SK-MEL-5 (cell line): ENCODE data around the gene PEX7. TPM values are rescaled to one million over a fixed set of nuclear protein-coding genes. Genes with fewer than 3 reads are reported as not detected.
A peak's percentile ranks its signal among the peaks of the same experiment; 100 is the strongest.
"Not testable (repeated sequence)": the region's sequence is repeated elsewhere in the genome, so short reads cannot be mapped to it uniquely, and the experiment has no call there.

ENCODE experiments used
- DNase-seq: peaks from one replicate; pipeline ENCODE4 v3.0.0-alpha.2; 2016; ENCODE audit warnings: low read depth, low spot score
- in situ Hi-C: cut with HindIII; loops from 2 replicates; pipeline ENCODE4 v1.10.0; 2016; ENCODE audit warnings: low sequenced_read_pairs, high pct_unique_total_duplicates, low pct_unique_long_range_greater_than_20kb
- total RNA-seq: library from RNA; depleted of rRNA; stranded (reverse); fragments of >200 nt; shearing (Covaris generic); gene quantifications from 2 replicates; pipeline ENCODE4 v1.2.3, GENCODE V29; 2014

The PEX7 gene
- total RNA-seq, 1 experiment from 2014 or later, result 9.6 TPM

DNA sequence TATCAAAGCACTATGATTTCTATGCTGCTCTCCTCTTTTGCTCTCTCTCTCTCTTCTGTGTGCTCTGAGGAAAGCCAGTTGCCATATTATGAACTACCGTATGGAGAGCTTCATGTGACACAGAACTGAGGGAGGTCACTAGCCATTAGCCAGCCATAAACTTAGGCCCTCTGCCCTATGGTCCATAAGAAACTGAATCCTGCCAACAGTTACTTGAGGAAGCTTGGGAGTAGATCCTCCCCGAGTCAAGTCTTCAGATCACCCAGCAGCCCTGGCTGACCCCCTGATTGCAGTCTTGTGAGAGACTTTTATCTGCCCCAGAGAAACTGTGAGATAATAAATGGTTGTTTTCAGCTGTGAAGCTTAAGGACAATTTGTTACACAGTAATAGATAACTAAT, 5.7 kb upstream of the PEX7 start:
- in situ Hi-C loops, result no loop called here

GRCh38 chr6:136820561-136820960, 1.8 kb upstream of the PEX7 start:
- no peak for DNase-seq
- in situ Hi-C loops, result no loop called here

More for the DNA sequence above, 5.7 kb upstream of the PEX7 start:
- DNase-seq, result no peak

DNA sequence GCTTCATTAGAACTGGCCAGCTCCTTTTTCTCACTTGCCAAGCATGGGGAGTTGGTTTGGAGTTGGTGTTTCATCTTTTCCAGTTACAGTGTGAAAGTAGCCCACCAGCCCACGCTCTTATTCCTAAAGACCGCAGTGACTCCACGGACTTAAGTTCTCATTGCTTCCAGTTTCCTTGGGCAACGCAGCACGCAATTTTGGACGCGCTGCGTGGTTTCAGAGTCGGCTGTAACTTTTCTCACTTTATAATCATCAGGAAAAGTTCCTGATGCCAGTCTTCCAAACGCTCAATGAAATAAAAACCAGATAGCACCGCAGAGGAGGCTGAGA, 381 bp upstream of the PEX7 start:
- DNase-seq, result no peak
- in situ Hi-C loops, result no loop called here

DNA sequence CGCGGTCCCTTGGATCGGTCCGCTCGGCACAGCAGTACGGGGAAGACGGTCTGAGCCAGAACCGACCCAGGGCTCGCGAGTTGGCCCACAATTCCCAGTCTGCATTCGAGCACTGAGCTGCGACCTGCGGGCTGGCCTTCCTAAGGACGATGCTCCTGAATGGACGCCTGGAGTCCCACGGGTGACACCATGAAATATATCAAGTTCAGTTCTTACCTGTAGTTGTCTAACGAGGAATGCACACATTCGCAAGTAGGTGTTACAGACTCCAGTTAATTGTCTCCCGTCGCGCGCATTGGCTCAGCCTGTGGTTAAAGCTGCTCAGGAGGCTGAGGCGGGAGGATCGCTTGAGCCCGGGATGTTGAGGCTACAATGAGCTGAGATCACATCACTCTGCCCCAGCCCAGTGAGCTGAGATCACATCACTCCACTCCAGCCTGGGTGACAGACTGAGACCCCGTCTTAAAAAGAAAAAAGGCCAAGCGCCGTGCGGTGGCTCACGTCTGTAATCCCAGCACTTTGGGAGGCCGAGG, 802 bp downstream of the PEX7 start:
- DNase-seq, result no peak
- in situ Hi-C loops, result no loop called here

DNA sequence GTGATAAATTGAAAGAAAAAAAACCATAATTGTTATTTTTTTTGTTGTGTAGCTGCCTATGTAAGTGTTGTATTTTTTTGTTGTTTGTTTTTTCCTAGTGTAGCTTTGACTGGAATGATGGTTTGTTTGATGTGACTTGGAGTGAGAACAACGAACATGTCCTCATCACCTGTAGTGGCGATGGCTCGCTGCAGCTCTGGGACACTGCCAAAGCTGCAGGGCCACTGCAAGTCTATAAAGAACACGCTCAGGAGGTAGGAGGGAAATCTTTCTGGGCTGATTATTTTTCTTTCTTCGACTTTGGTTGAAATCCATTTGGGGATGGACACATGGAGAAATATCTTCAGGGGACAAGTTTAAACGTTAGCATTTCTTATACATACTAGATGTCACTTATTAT, 3.8 kb downstream of the PEX7 start:
- in situ Hi-C loops, result no loop called here
- DNase-seq, result no peak

- in situ Hi-C loops, result no loop called here
These were observed 9.6 kb downstream of the PEX7 start for GRCh38 chr6:136831873-136832562.

GRCh38 chr6:136840276-136841001, 18.0 kb downstream of the PEX7 start:
- DNase-seq, result no peak
- in situ Hi-C loops, result no loop called here

More at GRCh38 chr6:136831873-136832562, 9.6 kb downstream of the PEX7 start:
- DNase-seq, result no peak

DNA sequence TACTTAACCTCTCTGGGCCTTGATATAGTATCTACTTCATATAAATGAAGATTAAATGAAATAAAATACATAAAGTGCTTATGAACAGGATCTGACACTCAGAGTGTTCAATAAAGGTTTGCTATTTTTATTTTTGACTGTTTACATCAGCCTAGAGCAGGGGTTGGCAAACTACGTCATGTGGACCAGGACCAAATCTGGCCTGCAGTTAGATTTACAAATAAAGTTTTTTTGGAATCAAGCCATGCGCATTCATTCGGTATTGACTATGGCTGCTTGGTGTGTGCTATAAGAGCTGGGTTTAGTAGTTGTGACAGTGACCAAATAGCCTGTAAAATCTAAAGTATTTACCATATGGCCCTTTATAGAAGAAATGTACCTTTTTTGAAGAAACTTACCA, 20.8 kb downstream of the PEX7 start:
- DNase-seq, result no peak
- in situ Hi-C loops, result no loop called here

GRCh38 chr6:136846046-136846445, 23.7 kb downstream of the PEX7 start:
- DNase-seq, result peak; percentile 52
- in situ Hi-C loops, result no loop called here

GRCh38 chr6:136846477-136846876, 24.1 kb downstream of the PEX7 start:
- in situ Hi-C loops, DNase-seq: not testable (repeated sequence)

DNA sequence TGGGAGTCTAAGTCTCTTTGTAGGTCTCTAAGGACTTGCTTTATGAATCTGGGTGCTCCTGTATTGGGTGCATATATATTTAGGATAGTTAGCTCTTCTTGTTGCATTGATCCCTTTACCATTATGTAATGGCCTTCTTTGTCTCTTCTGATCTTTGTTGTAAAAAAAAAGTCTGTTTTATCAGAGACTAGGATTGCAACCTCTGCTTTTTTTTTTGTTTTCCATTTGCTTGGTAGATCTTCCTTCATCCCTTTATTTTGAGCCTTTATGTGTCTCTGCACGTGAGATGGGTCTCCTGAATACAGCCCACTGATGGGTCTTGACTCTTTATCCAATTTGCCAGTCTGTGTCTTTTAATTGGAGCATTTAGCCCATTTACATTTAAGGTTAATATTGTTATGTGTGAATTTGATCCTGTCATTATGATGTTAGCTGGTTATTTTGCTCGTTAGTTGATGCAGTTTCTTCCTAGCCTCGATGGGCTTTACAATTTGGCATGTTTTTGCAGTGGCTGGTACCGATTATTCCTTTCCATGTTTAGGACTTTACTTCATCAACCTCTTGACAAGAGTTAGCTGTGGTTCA, 27.7 kb downstream of the PEX7 start:
- in situ Hi-C loops, result not testable (repeated sequence)
- DNase-seq, result peak; percentile 79

DNA sequence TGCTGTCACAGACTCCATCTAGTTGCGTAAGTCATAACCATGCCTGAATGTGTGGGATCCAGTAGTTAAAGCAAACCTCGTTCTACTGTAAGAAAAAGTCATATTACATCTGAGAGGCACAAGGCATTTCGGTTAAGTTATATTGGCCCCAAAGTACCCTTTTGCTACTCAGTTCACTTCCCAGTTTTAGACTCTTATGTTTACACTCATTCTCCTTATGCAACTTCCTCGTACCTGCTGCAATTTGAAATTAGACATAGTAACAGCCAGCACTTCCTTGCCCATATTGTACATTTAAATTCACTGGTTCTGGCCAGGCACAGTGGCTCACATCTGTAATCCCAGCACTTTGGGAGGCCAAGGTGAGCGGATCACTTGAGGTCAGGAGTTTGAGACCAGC, 37.0 kb downstream of the PEX7 start:
- DNase-seq, result no peak
- in situ Hi-C loops, result no loop called here

- no peak for DNase-seq
- in situ Hi-C loops, result no loop called here
These were observed 37.7 kb downstream of the PEX7 start for GRCh38 chr6:136860043-136860442.

DNA sequence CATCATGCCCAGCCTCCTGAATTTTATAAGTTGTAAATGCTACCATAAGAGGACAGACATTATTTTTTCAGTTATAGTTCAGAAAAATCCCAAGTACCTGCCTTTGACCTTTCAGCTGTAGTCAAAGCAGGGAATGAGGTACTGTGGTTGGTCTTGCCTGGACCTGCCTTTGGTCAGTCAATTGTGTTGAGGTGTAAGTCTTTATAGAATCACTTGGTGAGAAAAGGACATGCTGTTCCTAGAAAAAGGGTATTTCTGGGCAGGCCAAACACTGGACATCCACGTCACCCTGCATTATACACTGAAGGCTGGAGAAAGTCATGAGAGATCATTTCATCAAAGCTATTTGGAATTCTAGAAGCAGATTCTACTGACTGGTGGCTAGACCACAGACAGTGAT, 40.3 kb downstream of the PEX7 start:
- DNase-seq, result no peak
- in situ Hi-C loops, result no loop called here

DNA sequence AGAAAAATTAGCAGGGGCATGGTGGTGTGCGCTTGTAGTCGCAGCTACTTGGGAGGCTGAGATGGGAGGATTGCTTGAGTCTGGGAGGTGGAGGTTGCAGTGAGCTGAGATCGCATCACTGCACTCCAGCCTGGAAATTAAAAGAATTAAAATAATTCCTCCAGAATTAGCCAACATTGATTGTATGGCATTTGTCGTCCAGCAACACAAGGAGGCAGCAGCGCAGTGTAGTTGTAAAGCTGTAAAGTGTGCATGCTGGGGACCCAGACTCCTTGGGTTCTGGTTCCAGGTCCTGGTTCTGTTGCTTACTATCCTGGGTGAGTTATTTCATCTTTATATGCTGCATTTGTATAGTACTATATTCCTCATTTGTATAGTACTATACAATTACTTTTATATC, 41.4 kb downstream of the PEX7 start:
- DNase-seq, result no peak
- in situ Hi-C loops, result no loop called here

DNA sequence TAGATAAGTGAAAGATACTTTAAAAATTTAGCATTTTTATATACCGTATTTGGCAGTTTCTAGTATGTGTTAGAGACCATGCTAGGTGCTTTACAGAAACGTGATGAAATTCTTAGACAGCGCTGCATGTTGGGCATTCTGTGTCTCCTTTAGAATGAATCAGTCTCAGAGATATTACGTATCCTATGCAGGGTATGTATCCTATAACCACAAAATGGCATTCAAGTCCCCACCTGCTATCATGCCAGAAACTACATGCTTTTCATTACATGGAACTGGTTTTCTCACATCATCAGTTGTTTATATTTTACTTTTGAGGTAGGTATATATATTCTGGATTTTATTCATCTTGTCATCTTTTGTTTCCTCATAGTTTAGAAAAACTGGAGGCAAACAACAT, 42.3 kb downstream of the PEX7 start:
- in situ Hi-C loops, result no loop called here
- no peak for DNase-seq

DNA sequence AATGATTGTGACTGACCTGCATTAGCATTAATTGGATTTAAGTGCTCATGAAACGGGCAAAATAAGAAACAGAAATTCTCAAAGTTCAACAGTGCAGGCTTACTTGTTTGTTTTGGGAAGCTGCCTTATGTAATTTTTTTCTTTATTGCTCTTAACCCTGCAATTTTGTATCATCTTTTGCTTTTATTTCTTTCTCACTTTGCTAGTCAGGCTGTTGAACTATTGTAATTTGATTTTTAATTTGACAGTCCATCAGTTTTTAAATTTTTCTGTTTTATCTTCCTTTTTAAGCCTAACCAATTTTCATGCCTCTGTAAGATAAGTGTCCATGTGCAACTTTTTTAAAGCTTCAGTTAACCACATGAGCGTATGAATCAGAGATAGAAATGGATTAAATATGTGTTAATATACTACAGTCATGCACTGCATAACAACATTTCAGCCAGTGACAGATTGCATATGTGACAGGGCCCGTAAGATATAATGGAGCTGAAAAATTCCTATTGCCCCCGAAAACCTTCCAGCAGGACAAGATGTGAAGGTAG, 44.6 kb downstream of the PEX7 start:
- no peak for DNase-seq
- in situ Hi-C loops, result no loop called here

DNA sequence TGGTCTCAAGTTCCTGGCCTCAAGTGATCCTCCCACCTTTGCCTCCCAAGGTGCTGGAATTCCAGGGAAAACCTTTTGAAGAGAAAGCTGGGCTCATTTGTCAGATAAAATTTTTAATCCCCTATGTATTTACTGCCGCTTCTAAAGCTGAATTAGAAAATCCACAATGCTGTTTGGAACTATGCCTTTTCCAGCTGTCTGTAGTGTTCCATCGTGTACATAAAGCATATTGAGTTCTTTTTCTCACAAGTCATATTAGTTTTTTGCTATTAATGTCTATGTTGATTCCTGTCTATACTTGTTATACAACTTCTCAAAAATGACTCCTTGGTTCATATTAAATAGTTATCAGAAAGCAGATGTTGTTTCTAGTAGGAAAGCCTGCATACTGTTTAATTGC, 47.1 kb downstream of the PEX7 start:
- in situ Hi-C loops, result no loop called here
- no peak for DNase-seq

GRCh38 chr6:136873748-136874147, 51.4 kb downstream of the PEX7 start:
- in situ Hi-C loops, result no loop called here
- no peak for DNase-seq
